ENCODE data around the gene ZNRF1. TPM values are rescaled to one million over a fixed set of nuclear protein-coding genes. Genes with fewer than 3 reads are reported as not detected.

The ZNRF1 gene
- total and polyA plus RNA-seq, 10 donors: 1.4 to 13.4 (median 6.4) TPM

- H3K27ac ChIP-seq: peak overlapping the region in 7 of 8 donors; percentile 21 to 73 (median 59)
- TF ChIP-seq POLR2AphosphoS5 (IDR thresholded peaks at IDR 0.05) (peak; percentile 30 to 61 (median 60)), POLR2A (IDR thresholded peaks at IDR 0.05) (no peak), CTCF (IDR thresholded peaks at IDR 0.05 in 8 of 11, conservative IDR thresholded peaks at IDR 0.05 in 3 of 11) (no peak)
- H3K4me3 ChIP-seq: peak overlapping the region in 1 of 8 donors; percentile 19
- peaks cover 0 to 53% (median 0%) of the 10 kb centered on the region in 7 donors for H3K27me3 ChIP-seq (replicated peaks in 1 of 7)
- intact Hi-C loops (cut with DNase I; ENCODE audit: low total_unique reads): no loop called here
- peaks cover 13 to 42% (median 23%) of the 10 kb centered on the region in 6 donors for H3K4me1 ChIP-seq
- DNase-seq: peak; percentile 75
- H3K9me3 ChIP-seq: no peaks in the 10 kb centered on the region
- 33 to 63% (median 38%) methylated on average over 9 to 16 of the region's 16 CpGs for WGBS, 5 donors
- peaks cover 0 to 8% (median 0%) of the 10 kb centered on the region in 6 donors for H3K36me3 ChIP-seq
Observed at GRCh38 chr16:75099738-75100602, 101.1 kb downstream of the ZNRF1 start.

GRCh38 chr16:75100603-75100990 is 101.8 kb downstream of the ZNRF1 start:
- Histone ChIP-seq H3K27me3 (replicated peaks in 1 of 7) (peaks cover 0 to 59% (median 0%) of the 10 kb centered on the region in 7 donors), H3K4me3 (no peak overlapping the region), H3K36me3 (peaks cover 0 to 2% (median 0%) of the 10 kb centered on the region in 6 donors), H3K27ac (peak overlapping the region in 3 of 8 donors; percentile 60 to 73 (median 65)), H3K4me1 (peaks cover 18 to 48% (median 27%) of the 10 kb centered on the region in 6 donors), H3K9me3 (no peaks in the 10 kb centered on the region)
- 76 to 89% (median 87%) methylated on average over 3 of the region's 3 CpGs for WGBS, 5 donors
- no peak for DNase-seq
- no peak for TF ChIP-seq POLR2A (IDR thresholded peaks at IDR 0.05)
- no peak for TF ChIP-seq CTCF (IDR thresholded peaks at IDR 0.05 in 8 of 11, conservative IDR thresholded peaks at IDR 0.05 in 3 of 11)
- TF ChIP-seq POLR2AphosphoS5 (IDR thresholded peaks at IDR 0.05): no peak
- intact Hi-C loops (cut with DNase I; ENCODE audit: low total_unique reads): no loop called here

GRCh38 chr16:75101635-75102034 is 102.8 kb downstream of the ZNRF1 start:
- Histone ChIP-seq H3K36me3 (no peaks in the 10 kb centered on the region), H3K9me3 (no peaks in the 10 kb centered on the region), H3K27me3 (replicated peaks in 1 of 7) (peaks cover 0 to 68% (median 0%) of the 10 kb centered on the region in 7 donors), H3K4me3 (no peak overlapping the region), H3K4me1 (peaks cover 21 to 58% (median 36%) of the 10 kb centered on the region in 6 donors), H3K27ac (no peak overlapping the region)
- intact Hi-C loops (cut with DNase I; ENCODE audit: low total_unique reads): no loop called here
- WGBS, 5 donors: 85 to 93% (median 87%) methylated on average over 3 of the region's 3 CpGs
- TF ChIP-seq POLR2AphosphoS5 (IDR thresholded peaks at IDR 0.05) (no peak), CTCF (IDR thresholded peaks at IDR 0.05 in 8 of 11, conservative IDR thresholded peaks at IDR 0.05 in 3 of 11) (no peak), POLR2A (IDR thresholded peaks at IDR 0.05) (no peak)
- peak; percentile 15 for DNase-seq

GRCh38 chr16:75102595-75102994 is 103.8 kb downstream of the ZNRF1 start:
- Histone ChIP-seq H3K27me3 (replicated peaks in 1 of 7) (peaks cover 0 to 68% (median 0%) of the 10 kb centered on the region in 7 donors), H3K9me3 (no peaks in the 10 kb centered on the region), H3K27ac (no peak overlapping the region), H3K36me3 (no peaks in the 10 kb centered on the region), H3K4me3 (no peak overlapping the region), H3K4me1 (peaks cover 21 to 67% (median 36%) of the 10 kb centered on the region in 6 donors)
- intact Hi-C loops (cut with DNase I; ENCODE audit: low total_unique reads): no loop called here
- TF ChIP-seq POLR2A (IDR thresholded peaks at IDR 0.05) (no peak), CTCF (IDR thresholded peaks at IDR 0.05 in 8 of 11, conservative IDR thresholded peaks at IDR 0.05 in 3 of 11) (no peak), POLR2AphosphoS5 (IDR thresholded peaks at IDR 0.05) (no peak)
- DNase-seq: peak; percentile 58
- 94 to 98% (median 97%) methylated on average over 9 of the region's 9 CpGs for WGBS, 5 donors
